ACHN (cell line): ENCODE results near the gene UFM1.
"Not testable (repeated sequence)": the region's sequence is repeated elsewhere in the genome, so short reads cannot be mapped to it uniquely, and the experiment has no call there.

Experiments
- DNase-seq: peaks from one replicate; pipeline ENCODE4 v3.0.0-alpha.2; 2015
- in situ Hi-C: cut with HindIII; loops from 2 replicates; pipeline ENCODE4 v1.10.0; 2017; ENCODE audit warnings: low sequenced_read_pairs, low pct_ligation_motif_present, low pct_unique_long_range_greater_than_20kb

UFM1 gene

DNA sequence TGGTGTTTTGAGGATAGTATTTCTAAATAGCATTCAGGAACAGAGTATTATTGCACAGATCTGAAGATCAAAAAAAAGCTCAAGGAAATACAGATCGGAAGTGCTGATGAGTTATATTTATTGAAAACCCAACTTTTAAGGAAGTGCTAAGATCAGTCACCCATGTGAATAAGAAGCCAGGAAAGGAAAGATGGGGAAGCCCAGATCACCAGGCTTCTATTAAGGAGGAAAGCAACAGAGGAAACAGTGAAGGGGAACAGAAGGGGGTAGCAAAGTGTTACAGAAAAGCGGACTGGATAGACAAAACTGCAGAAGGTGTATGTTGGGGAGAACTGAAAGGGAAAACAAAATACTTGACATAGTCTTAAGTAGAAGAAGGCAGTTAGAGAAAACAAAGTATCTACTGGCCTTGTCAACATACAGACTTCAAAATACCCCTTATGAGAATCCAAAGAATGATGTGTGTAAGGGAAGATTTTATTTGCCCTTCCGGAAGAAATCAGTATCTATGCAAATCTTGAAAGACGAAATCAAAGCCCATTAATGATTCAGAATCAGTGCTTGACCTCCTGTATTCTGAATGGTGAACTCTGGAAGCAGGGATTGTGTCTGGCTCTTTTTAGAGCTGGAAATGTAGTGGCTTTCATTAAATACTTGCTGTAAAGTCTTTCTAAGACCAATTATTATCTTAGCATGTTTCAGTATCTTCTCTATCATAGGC, 12.1 kb downstream of the UFM1 start:
- no peak for DNase-seq
- in situ Hi-C loops: no loop called here

GRCh38 chr13:38363219-38363618, 13.6 kb downstream of the UFM1 start:
- no peak for DNase-seq
- in situ Hi-C loops: no loop called here

- in situ Hi-C loops, DNase-seq: not testable (repeated sequence)
Measured at GRCh38 chr13:38363746-38364145, 14.1 kb downstream of the UFM1 start.

GRCh38 chr13:38365661-38366060, 16.0 kb downstream of the UFM1 start:
- no peak for DNase-seq
- in situ Hi-C loops: no loop called here

DNA sequence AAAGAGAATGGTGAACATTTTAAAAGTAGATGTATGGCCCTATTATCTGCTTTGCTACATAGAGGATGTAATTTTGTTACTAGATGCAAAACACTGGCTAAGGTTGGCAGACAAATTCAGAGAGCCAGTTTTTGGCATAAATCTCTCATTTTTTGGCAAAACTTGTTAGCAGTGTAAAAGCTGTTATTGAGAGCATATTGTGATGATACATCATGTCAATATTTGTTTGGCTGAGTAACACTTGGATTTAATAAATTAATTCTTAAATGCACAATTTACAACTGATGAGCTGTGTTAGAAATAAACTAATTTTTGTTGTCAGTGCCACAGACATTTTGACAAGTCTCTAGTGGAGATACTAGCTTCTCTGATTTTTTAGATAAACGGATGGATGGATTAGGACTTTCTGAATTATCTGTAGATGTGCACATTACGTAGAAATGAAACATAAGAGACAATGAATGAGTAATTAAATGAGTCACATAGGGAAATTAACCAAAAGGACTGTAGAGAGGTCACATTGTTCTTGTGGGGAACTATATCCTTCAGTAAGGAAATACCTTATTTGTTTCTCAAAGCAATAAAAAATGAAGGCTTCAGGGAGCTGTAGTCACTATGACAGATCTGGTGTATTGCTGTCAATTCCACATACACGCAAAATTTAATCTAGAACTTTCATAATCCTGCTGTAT, 17.4 kb downstream of the UFM1 start:
- in situ Hi-C loops: no loop called here
- no peak for DNase-seq

DNA sequence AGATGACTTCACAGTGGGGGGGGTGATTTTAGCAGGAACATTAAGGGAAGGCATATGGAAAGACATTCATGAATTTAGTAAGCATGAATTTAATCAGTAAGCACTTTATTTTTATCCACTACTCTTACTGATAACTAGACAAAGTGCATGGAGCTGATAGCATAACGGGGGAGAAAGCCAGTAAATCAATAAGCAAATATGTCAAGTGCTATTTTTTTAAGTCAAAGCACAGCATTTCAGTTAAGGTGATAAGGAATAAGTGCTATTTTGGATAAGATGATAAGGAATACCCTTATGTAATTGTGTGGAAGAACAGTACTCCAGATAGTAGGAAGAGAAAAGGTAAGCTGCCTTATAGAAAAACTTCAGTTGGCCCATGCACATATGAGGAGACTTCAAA, 19.4 kb downstream of the UFM1 start:
- no peak for DNase-seq
- in situ Hi-C loops: no loop called here

GRCh38 chr13:38370096-38370495, 20.4 kb downstream of the UFM1 start:
- DNase-seq, in situ Hi-C loops: not testable (repeated sequence)

GRCh38 chr13:38372820-38373383, 23.3 kb downstream of the UFM1 start:
- in situ Hi-C loops: no loop called here
- DNase-seq: no peak

DNA sequence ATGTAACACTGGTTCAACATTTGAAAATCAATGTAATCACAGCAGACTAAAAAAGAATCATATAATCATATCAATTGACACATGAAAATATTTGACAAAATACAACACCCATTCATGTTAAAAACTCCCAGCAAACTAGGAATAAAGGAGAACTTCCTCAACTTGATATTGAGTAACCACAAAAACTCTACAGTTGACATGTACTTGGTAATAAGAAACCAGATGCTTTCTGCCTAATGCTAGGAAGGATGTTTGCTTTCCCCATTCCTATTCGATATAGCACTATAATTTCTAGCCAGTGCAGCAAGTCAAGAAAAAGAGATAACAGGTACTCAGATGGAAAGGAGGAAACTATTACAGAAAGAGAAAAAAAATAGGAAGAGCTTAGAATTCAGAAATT, 26.9 kb downstream of the UFM1 start:
- in situ Hi-C loops: no loop called here
- DNase-seq: no peak

- in situ Hi-C loops: no loop called here
- no peak for DNase-seq
Measured at GRCh38 chr13:38381890-38382289, 32.2 kb downstream of the UFM1 start.

- no peak for DNase-seq
- in situ Hi-C loops: no loop called here
Measured at GRCh38 chr13:38382946-38383345, 33.3 kb downstream of the UFM1 start.

DNA sequence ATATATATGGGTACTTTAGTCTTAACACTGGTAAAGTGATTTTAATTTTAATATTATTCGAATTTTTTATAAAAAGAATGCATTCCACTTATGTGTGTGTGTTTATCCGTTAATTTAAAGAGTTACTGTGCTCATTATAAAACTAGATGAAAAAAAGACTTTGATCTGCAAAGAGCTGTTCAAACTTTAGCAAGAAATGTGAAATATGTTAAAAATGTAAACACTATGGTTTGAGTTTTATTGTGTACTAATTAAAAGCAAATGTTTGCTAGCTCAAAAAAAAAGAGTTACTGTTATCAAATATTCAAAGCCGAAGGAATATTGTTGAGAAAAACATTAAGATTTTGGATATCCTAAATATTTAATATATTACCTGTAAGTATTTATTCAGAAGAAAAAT, 34.5 kb downstream of the UFM1 start:
- no peak for DNase-seq
- in situ Hi-C loops: no loop called here

DNA sequence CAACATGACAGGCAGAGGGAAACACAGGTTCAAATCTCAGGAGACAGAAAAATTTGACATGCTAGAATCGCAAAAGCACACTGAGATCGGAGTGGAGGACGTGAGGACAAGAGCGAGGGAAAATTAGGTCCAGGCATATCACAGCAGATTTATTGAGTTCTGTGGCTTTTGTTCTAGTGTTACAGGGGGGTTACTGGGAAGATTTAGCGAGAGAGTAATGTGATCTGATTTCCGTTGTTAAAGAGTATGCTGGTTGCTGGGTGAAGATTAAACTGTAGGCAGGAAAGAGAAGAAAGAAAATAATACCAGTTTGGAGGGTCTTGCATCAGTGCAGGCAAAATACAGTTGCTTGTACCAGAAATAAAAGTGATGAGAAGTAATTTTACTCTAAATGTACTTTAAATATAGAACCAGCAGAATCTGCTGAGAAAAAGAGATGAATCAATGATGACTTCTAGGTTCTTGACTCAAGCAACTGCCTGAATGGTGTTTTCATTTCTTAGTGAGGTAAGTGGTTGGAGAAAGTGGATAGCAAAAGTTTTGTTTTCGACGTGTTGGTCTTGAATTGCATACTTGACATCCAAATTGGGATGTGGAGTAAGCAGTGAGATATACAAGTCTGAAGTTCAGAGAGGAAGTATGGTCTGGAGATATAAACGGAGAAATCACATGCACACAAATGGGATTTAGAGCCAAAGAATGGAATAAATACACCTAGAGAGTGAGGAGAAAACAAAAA, 35.7 kb downstream of the UFM1 start:
- no peak for DNase-seq
- in situ Hi-C loops: no loop called here

- in situ Hi-C loops: no loop called here
- no peak for DNase-seq
Measured at GRCh38 chr13:38386421-38386820, 36.8 kb downstream of the UFM1 start.

- DNase-seq: no peak
- in situ Hi-C loops: no loop called here
Measured at GRCh38 chr13:38391341-38391740, 41.7 kb downstream of the UFM1 start.

DNA sequence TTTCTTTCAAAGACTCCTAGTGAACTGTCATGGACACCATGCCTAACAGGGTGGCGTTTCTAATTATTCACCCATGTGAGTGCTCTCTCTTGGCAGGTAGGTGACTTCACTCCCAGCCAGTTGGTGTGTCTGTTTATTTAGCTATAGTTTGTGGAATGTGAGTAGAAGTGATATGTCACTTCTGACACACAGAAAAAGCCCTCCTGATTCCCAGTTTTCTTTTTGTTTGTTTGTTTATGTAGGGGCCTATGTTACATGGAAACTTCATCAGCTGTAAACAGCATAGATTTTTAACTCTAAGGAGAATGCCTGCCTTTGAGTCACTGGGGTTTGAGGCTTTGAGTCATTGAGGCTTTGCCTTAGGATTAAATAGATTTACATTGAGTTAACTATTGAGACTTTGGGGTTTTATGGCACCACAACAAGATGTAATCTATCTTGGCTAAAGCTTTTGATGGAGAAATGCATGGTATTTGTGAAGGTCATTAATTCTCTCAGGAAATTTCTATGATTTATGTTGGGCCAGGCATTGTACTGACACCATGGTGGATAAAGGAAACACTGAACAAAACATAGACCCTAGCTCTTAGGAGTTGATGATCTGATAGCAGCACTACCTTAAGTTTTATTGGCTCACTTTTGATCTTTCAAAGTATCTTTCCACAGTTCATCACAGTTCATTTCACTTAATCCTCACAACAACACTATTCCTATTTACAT, 45.3 kb downstream of the UFM1 start:
- in situ Hi-C loops: no loop called here
- DNase-seq: no peak

DNA sequence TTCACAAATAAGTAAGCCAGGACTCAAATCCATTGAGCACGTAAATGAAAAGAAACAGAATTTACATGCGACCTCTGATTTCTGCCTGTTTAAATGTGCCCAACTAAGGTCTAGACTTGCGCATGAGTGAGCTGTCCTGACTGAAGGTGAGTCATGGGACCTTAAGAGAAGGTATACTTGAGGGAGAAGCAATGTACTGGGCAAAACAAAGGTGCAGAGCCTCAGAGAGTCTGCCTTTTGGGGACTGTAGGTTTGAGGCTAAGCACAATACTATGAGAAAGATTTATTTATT, 45.8 kb downstream of the UFM1 start:
- no peak for DNase-seq
- in situ Hi-C loops: no loop called here

DNA sequence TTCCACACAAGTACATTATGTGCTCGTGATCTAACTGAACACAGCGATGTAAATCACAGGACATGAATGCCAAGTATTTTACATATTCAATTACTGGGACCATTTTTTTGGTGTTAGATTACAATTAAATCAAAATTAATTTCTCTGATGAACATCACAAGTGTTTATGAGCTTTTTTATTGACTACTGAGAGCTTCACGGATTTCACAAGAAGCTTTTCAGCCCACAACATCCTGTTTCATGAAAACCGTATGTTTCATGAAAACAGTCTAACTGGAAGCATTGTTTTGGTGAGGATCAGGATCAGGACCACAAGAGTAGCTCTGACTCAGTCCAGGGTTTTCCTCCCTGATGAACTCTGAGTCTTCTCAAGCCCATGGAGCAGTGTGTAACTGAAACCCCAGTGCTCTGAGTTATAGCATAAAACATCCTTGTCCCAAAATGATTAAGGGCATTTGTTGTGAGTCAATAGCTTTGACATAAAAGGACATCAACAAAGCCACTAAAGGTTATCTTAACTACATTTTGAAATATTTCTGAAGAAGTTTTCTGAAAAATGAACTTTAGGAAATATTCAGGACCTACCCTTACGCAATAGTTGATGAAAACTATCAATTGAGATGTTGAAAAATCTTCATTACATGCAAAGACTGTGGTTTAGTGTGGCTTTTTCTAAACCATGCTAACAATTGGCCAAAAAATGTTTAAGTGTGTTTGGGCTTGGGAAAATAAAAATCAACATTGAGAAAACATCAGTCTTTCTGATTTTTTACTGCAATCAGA, 49.3 kb downstream of the UFM1 start:
- in situ Hi-C loops: no loop called here
- DNase-seq: no peak
